HL-60/S4 treated with phorbol 12-myristate 13-acetate at 8.2 ng/mL for 4 days and 3 days (cell line): Measurements from ENCODE around the gene USP6NL.

Experiments
- in situ Hi-C: fragments of 300-500 bp; cut with MboI; formaldehyde crosslinking; loops from 2 replicates; pipeline ENCODE4 v1.15.0; 2022; ENCODE audit warnings: low sequenced_read_pairs

The USP6NL gene

DNA sequence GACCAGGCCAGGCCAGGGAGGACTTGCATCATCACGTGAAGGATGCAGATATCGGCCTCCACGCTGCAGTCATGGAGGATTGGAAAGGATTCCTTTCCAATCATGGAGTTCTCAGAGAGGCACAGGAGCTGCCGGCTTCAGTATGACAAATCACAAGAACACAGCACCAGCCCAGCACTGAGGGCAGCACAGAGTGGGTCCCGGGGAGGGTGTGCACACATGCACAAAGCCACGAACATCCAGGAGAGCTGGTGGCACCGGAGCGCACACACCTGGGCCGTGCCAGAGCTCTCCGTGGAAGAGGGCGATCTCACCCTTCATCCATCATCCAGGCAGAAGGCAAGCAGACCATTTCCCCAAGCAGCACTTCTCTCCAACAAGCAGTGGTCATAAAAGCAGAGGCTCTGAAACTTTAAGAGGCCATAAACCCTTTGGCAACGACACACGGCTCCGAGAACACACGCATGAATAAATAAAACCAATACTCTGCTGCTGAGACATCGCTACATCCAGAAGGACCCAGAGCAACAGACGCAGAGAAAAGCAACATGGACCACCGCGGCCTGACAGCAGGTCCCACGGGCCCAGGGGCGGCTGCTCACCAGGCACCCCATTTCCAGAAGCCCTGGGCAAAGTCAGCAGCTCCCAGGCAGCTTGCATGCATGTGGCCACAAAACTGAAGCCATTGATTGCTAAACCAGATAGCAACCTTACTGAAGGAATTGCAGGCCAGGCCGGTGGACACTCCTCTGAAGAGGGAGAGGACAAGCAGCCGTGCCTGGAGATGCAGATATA, 180.8 kb downstream of the USP6NL start:
- in situ Hi-C loops, result no loop called here

DNA sequence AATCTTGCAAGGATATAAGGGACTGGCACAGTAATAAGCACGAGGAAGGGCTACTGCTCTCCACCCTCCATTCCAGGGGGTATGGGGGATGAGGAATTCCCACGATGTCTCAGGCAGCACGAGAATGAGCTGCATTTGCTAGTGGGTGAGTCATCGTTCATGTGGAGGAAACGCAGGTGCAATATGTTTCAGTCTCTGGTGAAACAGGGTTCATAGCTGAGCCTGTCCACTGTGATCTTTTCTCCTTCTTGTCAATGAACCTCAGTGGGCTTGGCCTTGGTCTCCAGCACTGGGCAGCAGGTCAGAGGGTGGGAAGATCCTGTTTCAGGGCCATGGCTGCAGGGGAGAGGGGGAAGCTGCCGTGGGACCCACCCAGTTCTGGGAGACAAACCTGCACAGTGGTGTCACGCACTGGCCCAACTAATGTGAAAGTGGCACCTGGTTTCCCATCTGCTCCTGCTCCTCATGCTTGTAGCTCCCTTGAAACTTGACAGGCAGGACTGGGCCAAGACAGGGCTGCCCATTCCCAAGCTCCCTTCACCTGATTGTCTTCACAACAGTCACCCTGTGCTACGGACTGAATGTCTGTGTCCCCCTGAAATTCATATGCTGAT, 181.9 kb downstream of the USP6NL start:
- in situ Hi-C loops, result no loop called here

DNA sequence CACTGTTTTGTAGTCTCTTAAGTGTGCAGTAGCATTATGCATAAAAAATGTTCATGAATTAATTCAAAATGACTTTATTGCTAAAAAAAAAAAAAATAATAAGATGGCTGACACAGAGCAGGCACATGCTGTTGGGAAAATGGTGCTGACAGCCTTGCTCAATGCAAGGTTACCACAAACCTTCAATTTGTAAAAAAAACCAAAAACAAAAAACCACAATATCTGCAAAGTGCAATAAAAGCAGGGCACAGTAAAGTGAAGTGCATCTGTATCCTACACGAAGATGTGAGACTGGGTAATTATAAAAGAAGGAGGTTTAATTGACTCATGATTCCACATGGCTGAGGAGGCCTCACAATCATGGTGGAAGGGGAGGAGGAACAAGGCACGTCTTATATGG, 185.8 kb downstream of the USP6NL start:
- in situ Hi-C loops, result no loop called here

DNA sequence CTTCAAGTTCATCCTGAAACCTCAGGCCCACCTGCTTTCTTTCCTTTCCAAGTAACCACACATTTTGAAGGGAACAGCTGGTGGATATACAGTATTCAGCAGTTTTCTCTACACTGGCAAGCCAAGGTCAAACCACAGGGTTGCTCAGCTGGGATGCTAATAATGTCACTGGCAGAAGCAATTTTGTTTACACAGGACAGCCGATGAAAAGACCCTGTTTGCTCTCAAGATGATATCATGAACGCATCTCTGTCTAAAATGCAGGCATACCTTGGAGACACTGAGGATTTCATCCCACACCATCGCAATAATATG, 186.2 kb downstream of the USP6NL start:
- in situ Hi-C loops, result no loop called here

DNA sequence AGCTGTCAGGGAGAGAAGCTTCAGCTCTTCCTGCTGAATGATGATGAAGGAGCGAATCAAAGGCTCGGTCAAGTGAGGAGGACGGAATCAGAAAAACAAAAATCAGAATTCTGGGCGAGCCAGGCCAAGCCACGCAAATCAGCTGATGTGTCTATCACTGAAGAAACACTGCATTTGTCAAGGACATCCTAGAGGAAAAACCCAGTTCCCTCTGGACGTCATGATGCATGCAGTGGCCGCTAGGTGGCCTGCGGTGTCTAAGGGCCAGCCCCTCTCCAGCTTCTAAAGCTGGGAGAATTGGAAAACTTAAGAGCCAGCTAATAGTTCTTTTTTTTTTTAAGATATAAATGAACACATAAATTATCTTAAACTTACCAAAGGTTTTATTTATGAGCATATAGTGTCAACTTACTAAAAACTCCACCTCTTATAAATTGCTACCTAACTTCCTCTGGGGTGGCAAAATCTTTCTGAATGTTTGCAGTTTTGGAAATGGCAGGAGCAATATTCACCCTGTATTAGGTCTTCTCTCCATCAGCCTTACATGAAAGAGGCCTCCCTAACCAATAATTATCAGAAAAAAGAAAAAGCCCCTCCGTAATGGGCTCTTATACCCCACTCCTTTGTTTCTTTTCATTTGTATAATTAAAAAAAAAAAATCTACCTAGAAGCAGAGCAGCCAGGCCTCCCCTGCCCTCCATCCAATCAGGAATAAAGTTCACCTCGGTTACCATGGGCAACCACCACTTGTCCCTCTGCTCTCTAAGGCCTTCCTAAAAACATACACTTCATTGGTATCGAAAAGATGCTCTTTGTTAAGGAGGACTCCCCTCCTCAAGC, 186.8 kb downstream of the USP6NL start:
- in situ Hi-C loops, result no loop called here

DNA sequence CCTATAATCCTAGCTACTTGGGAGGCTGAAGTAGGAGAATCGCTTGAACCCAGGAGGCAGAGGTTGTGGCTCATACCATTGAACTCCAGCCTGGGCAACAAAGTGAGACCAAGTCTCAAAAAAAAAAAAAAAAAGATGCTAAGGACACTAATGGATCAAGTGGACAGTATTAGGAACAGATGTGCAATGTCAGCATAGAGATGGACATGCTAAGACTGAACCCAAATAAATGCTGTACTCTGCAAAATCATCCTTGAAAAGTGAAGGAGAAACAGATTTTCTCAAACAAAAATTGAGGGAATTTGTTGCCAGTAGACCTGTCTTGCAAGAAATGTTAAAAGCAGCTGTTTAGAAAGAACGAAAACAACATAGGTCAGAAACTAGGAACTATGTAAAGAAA, 194.5 kb downstream of the USP6NL start:
- in situ Hi-C loops, result no loop called here

DNA sequence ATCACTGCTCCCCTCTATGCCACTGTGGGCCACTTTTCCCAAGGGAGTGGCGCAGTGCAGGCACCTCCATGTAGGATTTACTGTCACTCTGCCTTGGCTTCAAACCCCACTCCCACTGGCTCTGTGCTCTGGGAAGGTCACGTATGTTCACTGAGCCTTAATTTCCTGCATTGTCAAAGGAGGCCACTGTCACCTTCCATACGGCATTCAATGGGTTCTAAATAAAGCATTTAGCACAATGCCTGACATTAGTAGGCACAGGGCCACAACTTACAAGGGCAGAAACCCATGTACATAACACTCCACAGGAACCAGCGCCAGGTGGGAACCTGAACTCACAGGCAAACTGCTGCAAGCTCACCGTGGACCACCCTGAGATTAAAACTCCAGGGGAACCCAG, 196.4 kb downstream of the USP6NL start:
- in situ Hi-C loops, result no loop called here

DNA sequence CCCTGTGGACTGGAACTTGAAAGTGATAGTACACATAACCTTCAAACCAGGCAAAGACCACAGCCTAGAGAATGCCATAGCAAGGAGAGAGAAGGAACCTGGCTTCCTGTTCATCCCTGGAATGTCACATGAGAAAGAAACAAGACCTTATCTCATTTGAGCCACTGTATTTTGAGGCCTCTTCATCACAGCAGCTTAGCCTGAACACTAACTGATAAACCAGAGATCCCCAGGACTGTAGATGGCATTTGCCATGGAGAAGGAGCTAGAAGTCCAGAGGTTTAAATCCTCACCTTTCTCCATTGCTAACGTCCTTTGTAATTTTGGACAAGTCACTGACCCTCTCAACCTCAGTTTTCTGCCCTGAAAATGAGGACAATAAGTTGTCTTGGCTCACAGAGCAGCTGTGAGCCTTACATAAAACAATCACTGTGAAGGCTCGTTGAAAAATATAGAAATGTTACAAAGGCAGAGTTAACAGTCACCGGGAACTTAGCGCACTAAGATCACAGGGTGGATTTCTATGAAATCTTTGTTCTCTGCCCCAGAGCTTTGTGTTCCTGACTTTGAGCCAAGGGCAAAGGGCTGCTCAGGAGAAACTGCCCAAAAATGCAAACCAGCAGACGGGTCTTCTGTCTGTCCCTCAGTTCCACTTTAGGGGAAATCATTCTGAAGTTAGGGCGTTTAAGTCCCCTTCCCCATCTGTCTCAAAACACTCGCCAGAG, 197.0 kb downstream of the USP6NL start:
- in situ Hi-C loops, result no loop called here

DNA sequence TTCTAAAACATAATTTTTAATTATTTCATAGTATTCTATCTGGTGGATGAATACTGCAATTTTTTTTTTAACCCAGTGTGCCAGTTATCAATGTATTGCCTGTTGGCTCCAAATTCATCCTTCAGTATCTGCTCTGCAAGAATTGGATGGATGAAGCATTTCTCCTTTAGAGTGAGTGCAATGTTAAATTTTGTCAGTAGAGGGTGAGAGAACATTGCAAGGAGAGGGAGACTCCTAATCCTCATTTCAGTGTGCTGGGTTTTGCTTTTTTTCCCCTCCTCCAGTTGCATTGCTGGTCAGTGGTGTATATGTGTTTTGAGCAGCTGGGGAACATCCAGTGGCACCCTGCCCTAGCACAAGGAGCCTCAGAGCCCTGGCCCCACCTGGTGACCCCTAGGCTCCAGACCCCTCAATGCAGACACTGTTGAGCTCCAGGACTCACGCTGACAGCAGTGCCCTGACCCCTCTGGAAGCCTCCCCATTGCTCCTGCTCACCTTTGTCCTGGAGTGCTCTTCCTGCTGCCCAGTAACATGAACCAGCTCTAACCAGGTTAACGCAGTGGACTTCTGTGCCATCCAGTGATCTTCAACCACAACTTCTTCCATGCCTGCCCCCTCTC, 199.4 kb downstream of the USP6NL start:
- in situ Hi-C loops, result no loop called here

DNA sequence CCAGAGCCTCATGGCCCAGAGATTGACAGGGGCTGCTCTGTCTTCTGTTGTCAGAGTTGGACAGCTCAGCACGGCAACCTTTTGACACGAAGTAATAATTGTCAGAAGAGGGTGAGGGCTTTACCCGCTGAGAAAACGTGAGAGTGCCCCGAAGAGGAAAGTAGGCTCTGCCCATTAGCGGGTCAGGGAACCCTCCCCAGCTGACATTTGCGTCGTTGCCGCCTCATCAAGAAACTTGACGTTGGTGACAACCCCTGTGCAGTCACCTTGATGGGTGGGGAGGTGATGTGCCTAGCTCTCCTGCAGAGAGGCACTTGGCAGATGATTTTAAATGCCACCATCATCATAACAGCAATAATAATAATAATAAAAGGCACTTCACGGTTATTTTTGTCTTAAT, 202.1 kb downstream of the USP6NL start:
- in situ Hi-C loops, result no loop called here

DNA sequence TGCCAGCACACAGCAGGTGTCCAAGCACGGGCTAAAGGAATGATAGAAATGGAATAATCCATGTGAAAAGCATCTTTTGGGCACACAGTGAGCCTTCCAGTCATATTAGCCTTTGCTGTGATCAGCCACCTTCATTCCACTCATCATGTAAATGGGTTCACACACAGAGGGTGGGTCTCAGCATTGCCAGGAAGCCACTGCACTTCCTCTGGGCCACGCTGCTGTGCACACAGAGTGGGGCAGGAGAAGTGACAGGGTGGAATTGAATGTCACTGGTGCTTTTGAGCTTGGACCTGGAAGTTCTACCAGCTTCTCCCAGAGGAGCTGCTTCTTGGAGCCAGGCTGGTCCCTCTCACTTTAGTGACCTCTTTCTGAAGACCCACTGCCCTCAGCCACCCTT, 203.5 kb downstream of the USP6NL start:
- in situ Hi-C loops, result no loop called here

DNA sequence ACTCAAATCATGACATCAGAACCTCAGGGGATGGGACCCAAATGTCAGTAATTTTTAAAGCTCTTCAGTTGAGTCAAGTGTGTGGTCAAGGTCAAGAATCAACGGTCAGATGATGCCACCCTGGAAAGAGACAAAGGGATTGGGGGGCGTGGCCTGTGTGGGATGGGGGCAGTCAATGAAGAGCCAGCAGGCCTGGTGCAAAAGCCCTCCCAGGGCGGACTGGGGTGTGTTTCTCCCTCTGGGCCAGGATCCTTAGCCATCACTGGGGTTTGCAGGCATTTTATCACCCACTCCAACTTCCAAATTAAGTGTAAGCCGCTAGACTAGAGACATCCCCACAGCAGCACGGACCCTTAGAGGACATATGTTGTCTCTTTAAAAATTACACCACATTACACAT, 204.7 kb downstream of the USP6NL start:
- in situ Hi-C loops, result no loop called here

DNA sequence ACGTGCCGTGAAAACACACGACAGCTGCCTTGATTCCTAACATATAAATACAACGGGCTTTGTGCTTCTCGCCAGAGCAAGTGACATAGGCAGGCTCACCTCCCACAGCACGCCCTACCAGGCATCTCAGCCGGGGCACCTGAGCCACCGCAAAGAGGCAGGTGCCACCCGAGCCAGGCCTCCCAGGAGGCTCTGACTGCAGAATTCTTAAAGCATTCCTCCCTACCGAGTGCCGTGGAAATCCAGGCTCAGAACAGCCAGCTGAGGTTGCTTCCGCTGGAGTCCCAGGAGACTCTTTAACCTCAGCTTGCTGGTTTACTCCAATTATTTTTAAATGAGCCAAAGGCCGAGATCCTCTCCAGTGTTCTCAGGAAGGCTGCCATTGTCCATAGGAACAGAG, 206.5 kb downstream of the USP6NL start:
- in situ Hi-C loops, result no loop called here
